ENCODE results near the gene TPPP2.
"Not testable (repeated sequence)": the region's sequence is repeated elsewhere in the genome, so short reads cannot be mapped to it uniquely, and the experiment has no call there.

TPPP2 gene

GRCh38 chr14:21029917-21030316 is at the start of gene TPPP2:
Gene TPPP2 (plus strand): TSS chr14:21030217. CDS start chr14:21030582, 365 bp downstream.
- no peak for FAIRE-seq

DNA sequence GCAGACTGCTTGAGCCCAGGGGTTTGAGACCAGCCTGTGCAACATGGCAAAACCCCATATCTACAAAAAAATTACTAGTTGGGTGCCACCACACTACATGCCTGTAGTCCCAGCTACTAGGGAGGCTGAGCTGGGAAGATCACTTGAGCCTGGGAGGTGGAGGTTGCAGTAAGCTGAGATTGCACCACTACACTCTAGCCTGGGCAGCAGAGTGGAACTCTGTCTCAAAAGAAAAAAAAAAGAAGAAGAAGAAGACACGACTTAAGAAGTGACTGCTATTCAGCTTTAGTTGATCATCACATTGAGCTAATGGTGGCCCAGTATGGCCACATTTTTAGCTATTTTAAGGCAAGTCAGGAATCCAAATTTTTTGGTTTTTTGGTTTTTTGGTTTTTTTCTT is 49.1 kb upstream of the TPPP2 start:
- no peak for FAIRE-seq

DNA sequence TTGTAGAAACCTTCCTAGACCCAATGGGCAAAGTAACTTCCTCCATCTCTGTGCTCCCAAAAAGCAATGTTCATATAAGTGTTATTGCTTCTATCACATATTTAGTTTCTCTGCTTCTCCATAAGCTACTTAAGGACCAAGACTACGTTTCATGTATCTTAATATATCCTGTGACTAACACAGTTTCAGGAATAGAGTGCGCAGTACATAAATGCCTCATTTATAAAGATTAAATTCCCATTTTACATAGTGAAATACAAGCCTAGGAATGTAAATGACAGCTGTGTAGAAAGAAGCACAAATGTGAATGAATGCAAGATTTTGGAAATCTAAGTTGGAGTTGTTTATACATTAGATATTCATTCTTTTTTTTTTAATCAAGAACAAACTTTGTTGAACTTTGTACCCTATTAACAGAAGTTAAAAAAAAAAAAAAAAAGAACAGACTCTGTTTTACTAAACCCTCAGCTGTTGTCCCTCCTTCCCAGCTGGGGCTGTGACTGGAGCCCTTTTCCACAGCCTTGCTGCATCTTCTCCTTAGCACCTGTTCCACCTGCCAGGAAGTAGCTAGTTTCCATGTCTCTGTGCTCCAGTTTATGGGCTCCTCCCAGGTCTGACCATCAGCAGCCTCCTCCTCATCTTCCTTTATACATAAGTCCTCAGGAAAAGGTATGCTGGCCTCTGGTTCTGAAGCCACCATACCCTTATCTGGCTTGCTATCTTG is 47.2 kb upstream of the TPPP2 start:
- FAIRE-seq = no peak

DNA sequence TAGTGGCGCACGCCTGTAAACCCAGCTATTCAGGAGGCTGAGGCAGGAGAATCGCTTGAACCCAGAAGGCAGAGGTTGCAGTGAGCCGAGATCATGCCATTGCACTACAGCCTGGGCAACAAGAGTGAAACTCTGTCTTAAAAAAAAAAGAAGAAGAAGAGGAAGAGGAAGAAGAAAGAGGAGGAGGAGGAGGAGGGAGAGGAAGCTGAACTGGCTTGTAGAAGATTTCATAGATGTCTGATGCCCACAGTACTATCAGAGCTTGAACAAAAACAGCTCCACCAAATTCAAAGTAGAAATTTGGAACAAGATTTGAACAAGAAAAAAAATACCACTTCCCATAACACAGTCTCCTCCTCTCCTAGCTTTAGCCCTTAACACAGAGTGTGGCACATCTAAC is 44.4 kb upstream of the TPPP2 start:
- FAIRE-seq = not testable (repeated sequence)

DNA sequence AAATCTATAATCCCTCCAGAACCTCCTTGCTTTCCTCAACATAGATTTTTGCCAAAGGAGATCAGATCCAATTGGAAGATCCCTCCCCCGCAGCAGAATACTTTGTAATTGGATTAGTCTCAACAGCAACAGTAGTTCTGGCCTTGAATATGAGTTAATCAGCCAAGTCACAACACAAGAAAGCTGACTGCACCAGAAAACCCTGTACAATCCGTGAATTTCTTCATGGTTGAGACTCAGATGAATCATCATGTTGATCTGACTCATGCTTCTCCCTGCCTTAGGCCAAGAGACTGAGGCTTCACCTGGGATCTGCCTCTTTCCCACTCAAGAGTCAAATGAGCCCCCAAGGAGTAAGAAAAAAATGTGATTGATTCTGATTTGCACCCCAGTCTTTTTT is 43.2 kb upstream of the TPPP2 start:
- FAIRE-seq = no peak

GRCh38 chr14:20988717-20989470 is 41.1 kb upstream of the TPPP2 start:
- no peak for FAIRE-seq

- FAIRE-seq = no peak
Measured at GRCh38 chr14:20989471-20989786, 40.6 kb upstream of the TPPP2 start.

DNA sequence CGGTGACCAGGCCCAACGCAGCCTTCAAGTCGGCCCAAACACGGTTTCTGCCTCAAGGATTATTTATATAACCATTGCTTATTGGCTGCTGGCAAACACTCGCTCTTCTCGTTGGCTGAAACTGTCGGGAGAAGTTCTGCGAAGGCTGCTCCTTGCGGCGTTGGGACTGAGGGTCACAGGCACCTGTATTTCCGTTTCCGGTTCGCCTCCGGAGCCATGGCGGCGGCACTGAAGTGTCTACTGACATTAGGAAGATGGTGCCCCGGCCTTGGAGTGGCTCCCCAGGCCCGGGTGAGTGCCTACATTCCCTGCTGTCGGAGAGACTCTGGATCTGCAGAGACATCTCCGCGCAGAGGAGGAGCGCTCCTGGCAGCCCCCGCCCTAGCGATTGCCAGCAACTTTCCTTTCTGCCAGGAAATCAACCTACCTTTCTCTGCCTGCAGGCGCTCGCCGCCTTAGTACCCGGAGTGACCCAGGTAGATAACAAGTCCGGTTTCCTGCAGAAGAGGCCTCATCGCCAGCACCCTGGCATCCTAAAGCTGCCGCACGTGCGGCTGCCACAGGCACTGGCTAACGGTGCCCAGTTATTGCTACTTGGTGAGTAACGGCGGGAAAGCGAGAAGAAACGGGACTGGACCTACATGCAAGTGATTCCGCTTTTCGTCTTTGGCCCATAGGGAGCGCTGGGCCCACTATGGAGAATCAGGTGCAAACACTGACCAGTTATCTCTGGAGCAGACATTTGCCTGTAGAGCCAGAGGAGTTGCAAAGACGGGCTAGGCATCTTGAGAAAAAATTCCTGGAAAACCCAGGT is 40.0 kb upstream of the TPPP2 start, which contains the start of gene METTL17:
METTL17 (plus strand) TSS at position 194 of the 814 bp plus-strand sequence; CDS start at position 217, 23 bp downstream.
- FAIRE-seq = peak; percentile 91

DNA sequence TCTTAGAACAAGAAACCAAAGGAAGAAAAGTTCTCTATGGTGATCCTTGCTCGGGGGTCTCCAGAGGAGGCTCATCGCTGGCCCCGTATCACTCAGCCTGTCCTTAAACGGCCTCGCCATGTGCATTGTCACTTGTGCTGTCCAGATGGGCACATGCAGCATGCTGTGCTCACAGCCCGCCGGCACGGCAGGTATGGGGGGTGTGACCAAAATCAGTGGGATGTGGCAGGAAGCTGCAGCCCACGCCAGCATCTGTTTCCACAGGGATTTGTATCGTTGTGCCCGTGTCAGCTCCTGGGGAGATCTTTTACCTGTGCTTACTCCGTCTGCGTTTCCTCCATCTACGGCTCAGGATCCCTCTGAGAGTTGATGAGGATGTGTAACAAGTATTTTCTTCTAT is 33.5 kb upstream of the TPPP2 start:
- no peak for FAIRE-seq

GRCh38 chr14:20997115-20997514 is 32.9 kb upstream of the TPPP2 start:
- no peak for FAIRE-seq

- no peak for FAIRE-seq
Measured at GRCh38 chr14:20997564-20997963, 32.5 kb upstream of the TPPP2 start.

GRCh38 chr14:20998139-20998538 is 31.9 kb upstream of the TPPP2 start:
- FAIRE-seq = no peak

- no peak for FAIRE-seq
Measured at GRCh38 chr14:20998674-20999366, 31.2 kb upstream of the TPPP2 start, which contains the start of gene SLC39A2. Gene SLC39A2 (plus strand): TSS chr14:20999293. CDS start chr14:20999447, 154 bp downstream.

DNA sequence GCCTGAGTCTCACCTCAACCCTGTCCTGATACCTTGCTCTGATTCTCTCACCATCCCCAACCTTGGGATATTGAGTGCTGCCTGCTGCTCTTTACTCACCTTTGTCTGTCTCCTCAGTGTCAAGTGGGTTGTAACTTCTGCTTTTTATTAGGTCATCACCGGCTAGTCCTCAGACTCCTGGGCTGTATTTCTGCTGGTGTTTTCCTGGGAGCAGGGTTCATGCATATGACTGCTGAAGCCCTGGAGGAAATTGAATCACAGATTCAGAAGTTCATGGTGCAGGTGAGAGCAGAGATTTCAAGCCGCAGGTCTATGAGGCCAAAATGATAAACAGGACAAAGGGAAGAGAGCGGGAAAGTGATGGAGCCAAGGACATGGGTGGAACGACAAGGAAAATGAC is 30.4 kb upstream of the TPPP2 start:
- no peak for FAIRE-seq

- no peak for FAIRE-seq
Measured at GRCh38 chr14:21001218-21001617, 28.8 kb upstream of the TPPP2 start.

DNA sequence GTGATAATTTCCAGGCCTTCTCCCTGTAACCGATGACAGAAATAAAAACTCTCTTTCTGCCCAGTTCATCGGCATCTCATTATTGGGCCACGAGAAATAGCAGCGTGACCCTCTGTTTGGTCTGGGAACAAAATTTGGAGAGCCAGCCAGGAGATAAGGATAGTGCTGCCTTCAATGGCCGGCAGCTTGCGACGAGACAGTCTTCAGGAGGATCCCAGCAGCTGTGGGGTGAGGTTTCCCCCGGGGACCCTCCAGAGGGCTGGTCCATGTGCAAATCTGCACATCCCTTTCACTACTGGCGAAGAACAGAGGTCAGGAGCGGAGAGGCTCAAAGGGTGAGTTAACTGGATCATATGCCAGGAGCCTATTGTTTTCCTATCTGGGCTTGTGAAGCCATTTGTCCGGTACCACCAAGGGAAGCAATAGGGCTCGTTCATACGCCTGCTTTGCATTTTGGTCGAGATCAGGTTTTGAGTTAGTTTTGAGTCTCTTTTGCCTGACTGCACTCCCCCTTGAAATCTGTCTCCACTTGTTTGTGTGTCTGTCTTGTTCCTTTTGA is 26.1 kb upstream of the TPPP2 start:
- no peak for FAIRE-seq

GRCh38 chr14:21009721-21010120 is 20.3 kb upstream of the TPPP2 start:
- FAIRE-seq = not testable (repeated sequence)

DNA sequence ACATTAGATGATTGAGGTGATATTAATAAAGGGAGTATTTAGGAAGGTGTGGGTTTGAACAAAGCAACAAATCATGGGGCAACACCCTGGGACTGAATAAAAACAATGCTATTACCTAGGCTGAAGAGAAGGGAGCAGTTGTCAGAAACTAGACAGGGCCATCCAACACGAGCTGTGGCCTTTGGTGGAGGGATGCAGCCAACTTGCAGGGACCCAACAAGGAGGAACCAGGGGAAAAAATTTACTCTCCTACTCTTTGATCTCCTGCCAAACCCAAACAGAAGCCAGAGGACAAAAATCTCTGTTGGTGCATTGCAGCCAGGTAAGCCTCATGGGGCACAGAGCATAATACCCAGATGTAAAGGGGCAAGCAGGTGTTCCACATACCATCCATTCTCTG is 18.9 kb upstream of the TPPP2 start:
- no peak for FAIRE-seq

- FAIRE-seq = peak; percentile 94
Measured at GRCh38 chr14:21014761-21015190, 15.2 kb upstream of the TPPP2 start.

GRCh38 chr14:21015312-21015711 is 14.7 kb upstream of the TPPP2 start:
- FAIRE-seq = no peak

- FAIRE-seq = no peak
Measured at GRCh38 chr14:21016413-21017190, 13.4 kb upstream of the TPPP2 start.
